Activated B cell treated with CpG ODN at 0.5 μM for 24 hours (primary cell): ENCODE measurements around the gene GFY. TPM values are rescaled to one million over a fixed set of nuclear protein-coding genes. Genes with fewer than 3 reads are reported as not detected.

Experiments
- ATAC-seq: fragments of 200-7000 bp; cut with Tn5 transposase; one replicate; pipeline ENCODE4 v1.10.0; 2021; ENCODE audit warnings: low read depth, mild to moderate bottlenecking, moderate library complexity
- CTCF ChIA-PET: fragments of 350-600 bp; sonication (Branson Sonifier 250); formaldehyde crosslinking; loops from one replicate; lab custom pipeline; 2021; ENCODE audit warnings: antibody characterized with exemption; lab: Charles Lee
- POLR2A ChIA-PET: fragments of 350-600 bp; sonication (Branson Sonifier 250); formaldehyde crosslinking; loops from one replicate; lab custom pipeline; 2021; ENCODE audit warnings: antibody characterized with exemption; lab: Charles Lee
- DNase-seq: peaks from one replicate; pipeline ENCODE4 v3.0.0; 2022
- H3K27ac Mint-ChIP-seq: one replicate; pipeline ENCODE4 v1.8.0; 2020; ENCODE audit warnings: mixed read lengths
- H3K27me3 Mint-ChIP-seq: one replicate; pipeline ENCODE4 v1.8.0; 2021; ENCODE audit warnings: mixed read lengths
- H3K36me3 Mint-ChIP-seq: one replicate; pipeline ENCODE4 v1.8.0; 2021; ENCODE audit warnings: low read depth, mixed read lengths
- H3K4me1 Mint-ChIP-seq: one replicate; pipeline ENCODE4 v1.8.0; 2021; ENCODE audit warnings: mixed read lengths
- H3K4me3 Mint-ChIP-seq: one replicate; pipeline ENCODE4 v1.8.0; 2020; ENCODE audit warnings: mild to moderate bottlenecking, mixed read lengths
- H3K9me3 Mint-ChIP-seq: one replicate; pipeline ENCODE4 v1.8.0; 2020; ENCODE audit warnings: mixed read lengths
- intact Hi-C: fragments of 100-400 bp; cut with micrococcal nuclease; formaldehyde crosslinking; loops from one replicate; pipeline ENCODE4 v1.15.1; 2024
- total RNA-seq: library from RNA; stranded (reverse); gene quantifications from 2 replicates; pipeline ENCODE4 v1.2.3, GENCODE V29; 2022
- TF ChIP-seq, protein P1 (sequence below): fragments of 200-600 bp; IDR thresholded peaks from one replicate; pipeline ENCODE4 v1.8.0; 2022; ENCODE audit warnings: antibody characterized with exemption, mild to moderate bottlenecking

GFY gene
- total RNA-seq, 1 donor from 2014 or later, result not detected

DNA sequence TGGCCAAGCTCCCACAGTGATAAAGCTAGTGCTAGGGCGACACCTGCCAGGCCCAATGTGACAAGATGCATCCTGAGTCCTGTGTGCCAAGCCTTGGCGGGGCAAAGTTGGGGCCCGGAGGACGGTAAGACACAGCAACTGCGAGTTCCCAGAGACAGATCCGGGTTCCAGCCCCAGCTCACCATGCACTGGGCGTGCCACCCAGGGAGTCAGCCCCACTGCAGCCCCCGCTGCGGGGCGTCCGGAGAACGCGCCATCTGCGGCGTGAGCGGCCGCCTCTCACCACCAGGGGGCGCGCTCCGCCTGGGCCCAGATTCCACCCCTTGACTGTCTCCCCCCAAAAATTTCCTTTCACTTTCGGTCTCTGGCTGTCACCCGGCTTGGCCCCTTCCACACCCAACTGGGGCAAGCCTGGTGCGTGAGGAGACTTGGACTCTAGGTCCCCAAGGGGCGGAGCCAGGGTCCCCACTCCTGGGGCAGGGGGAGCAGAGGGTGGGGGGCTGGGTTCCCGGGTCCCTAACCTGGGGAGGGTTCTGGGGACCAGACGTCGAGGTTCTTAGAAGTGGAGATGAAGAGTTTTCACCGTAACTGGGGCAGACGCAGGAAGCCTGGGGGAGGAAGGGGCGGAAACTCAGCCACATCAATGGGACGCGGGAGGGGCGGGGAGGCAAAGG lies 48.8 kb downstream of the GFY start, which contains the start of gene FLT3LG:
TSS of gene FLT3LG (plus strand) at position 348 of the 674 bp plus-strand sequence. CDS start 425 bp downstream, outside the sequence.
- ChIA-PET POLR2A (interaction anchor here (0.5 to 11.0 kb wide), 9 partner anchors 14 to 174 kb away, joined by 3 to 193 read pairs (median 5); partner anchors contain the start of genes ALDH16A1, PIH1D1, RPL13A and RPS11), CTCF (interaction anchor here (0.7 to 1.9 kb wide), 16 partner anchors 14 to 248 kb away, joined by 3 to 20 read pairs (median 4); partner anchors contain the start of gene ALDH16A1)
- H3K9me3 Mint-ChIP-seq, result no peaks in the 10 kb centered on the region
- ATAC-seq (peak; percentile 45), DNase-seq (peak; percentile 92)
- no peaks in the 10 kb centered on the region for H3K27me3 Mint-ChIP-seq
- intact Hi-C loops, result loop anchor here (1.0 kb wide), 5 partner anchors 13 to 204 kb away; partner anchors contain the start of genes RPL13A and RPS11
- peak within 1 kb of the TSS; percentile 92 for H3K4me3 Mint-ChIP-seq
- peak within 1 kb of the TSS; percentile 91 for H3K27ac Mint-ChIP-seq
- peaks cover 6% of the 10 kb centered on the region for H3K36me3 Mint-ChIP-seq
- H3K4me1 Mint-ChIP-seq, result peaks cover 67% of the 10 kb centered on the region
- TF ChIP-seq, protein P1, sequence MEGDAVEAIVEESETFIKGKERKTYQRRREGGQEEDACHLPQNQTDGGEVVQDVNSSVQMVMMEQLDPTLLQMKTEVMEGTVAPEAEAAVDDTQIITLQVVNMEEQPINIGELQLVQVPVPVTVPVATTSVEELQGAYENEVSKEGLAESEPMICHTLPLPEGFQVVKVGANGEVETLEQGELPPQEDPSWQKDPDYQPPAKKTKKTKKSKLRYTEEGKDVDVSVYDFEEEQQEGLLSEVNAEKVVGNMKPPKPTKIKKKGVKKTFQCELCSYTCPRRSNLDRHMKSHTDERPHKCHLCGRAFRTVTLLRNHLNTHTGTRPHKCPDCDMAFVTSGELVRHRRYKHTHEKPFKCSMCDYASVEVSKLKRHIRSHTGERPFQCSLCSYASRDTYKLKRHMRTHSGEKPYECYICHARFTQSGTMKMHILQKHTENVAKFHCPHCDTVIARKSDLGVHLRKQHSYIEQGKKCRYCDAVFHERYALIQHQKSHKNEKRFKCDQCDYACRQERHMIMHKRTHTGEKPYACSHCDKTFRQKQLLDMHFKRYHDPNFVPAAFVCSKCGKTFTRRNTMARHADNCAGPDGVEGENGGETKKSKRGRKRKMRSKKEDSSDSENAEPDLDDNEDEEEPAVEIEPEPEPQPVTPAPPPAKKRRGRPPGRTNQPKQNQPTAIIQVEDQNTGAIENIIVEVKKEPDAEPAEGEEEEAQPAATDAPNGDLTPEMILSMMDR, result peak; percentile 52

DNA sequence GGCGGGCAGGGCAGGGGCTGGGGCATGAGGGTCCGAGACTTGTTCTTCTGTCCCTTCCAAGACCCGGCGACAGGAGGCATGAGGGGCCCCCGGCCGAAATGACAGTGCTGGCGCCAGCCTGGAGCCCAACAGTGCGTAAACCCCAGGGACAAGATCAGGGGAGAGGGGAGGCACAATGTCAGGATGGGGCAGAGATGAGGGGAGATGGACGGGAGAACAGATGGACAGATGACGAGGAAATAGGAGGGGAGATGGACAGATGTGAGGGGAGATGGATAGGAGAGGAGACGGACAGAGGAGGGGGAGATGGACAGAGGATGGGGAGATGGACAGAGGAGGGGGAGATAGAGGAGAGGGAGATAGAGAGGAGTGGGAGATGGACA lies 49.3 kb downstream of the GFY start:
- intact Hi-C loops, result loop anchor here (1.0 kb wide), 5 partner anchors 13 to 204 kb away; partner anchors contain the start of genes RPL13A and RPS11
- POLR2A ChIA-PET, result interaction anchor here (1.0 to 11.0 kb wide), 5 partner anchors 11 to 83 kb away, joined by 3 to 193 read pairs (median 5); partner anchors contain the start of genes ALDH16A1, PIH1D1 and RPL13A
- DNase-seq (no peak), ATAC-seq (no peak)
- CTCF ChIA-PET, result interaction anchor here (1.2 to 1.4 kb wide), 3 partner anchors 14 to 249 kb away, joined by 3 to 9 read pairs (median 5); no protein-coding TSS in a partner anchor
- Mint-ChIP-seq H3K36me3 (peaks cover 4% of the 10 kb centered on the region), H3K9me3 (no peaks in the 10 kb centered on the region), H3K4me1 (peaks cover 63% of the 10 kb centered on the region), H3K27ac (peak overlapping the region; percentile 91), H3K27me3 (no peaks in the 10 kb centered on the region), H3K4me3 (peak overlapping the region; percentile 92)
- TF ChIP-seq, protein P1, result no peak

DNA sequence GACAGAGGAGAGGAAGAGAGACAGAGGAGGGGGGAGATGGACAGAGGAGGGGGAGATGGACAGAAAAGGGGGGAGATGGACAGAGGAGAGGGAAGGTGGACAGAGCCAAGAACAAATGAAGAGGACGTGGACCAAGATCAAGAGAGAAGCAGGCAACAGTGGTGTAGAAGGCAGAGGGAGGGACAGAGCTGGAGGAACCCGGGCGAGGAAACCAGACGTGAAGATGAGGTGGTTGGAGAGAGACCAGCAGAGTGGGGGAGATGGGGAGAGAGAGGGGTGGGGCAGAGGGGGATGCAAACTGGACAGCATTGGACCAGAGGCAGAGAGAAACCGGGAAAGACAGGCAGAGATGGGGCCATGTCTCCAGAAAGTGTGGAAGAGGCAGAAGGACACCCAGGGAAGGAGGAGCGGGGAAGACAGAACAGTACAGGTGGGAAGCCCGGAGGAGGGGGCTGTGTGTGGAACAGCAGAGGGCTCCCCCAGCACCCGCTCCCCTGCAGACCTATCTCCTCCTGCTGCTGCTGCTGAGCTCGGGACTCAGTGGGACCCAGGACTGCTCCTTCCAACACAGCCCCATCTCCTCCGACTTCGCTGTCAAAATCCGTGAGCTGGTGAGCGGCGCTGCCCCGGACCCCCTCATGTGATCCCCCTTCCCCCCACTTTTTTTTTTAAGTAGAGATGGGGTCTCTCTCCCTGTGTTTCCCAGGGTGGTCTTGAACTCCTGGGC lies 50.2 kb downstream of the GFY start:
- ATAC-seq (no peak), DNase-seq (no peak)
- ChIA-PET CTCF (interaction anchor here (0.6 to 2.8 kb wide), 5 partner anchors 40 to 250 kb away, joined by 3 to 10 read pairs (median 4); no protein-coding TSS in a partner anchor), POLR2A (interaction anchor here (0.6 to 2.9 kb wide), 6 partner anchors 10 to 183 kb away, joined by 3 to 18 read pairs (median 4); partner anchors contain the start of genes ALDH16A1, RPL13A and RPS11)
- peak overlapping the region; percentile 92 for H3K4me3 Mint-ChIP-seq
- H3K4me1 Mint-ChIP-seq, result peaks cover 55% of the 10 kb centered on the region
- peaks cover 4% of the 10 kb centered on the region for H3K36me3 Mint-ChIP-seq
- H3K9me3 Mint-ChIP-seq, result no peaks in the 10 kb centered on the region
- intact Hi-C loops, result no loop called here
- peak overlapping the region; percentile 30 for H3K27ac Mint-ChIP-seq
- TF ChIP-seq, protein P1, result no peak
- H3K27me3 Mint-ChIP-seq, result no peaks in the 10 kb centered on the region

DNA sequence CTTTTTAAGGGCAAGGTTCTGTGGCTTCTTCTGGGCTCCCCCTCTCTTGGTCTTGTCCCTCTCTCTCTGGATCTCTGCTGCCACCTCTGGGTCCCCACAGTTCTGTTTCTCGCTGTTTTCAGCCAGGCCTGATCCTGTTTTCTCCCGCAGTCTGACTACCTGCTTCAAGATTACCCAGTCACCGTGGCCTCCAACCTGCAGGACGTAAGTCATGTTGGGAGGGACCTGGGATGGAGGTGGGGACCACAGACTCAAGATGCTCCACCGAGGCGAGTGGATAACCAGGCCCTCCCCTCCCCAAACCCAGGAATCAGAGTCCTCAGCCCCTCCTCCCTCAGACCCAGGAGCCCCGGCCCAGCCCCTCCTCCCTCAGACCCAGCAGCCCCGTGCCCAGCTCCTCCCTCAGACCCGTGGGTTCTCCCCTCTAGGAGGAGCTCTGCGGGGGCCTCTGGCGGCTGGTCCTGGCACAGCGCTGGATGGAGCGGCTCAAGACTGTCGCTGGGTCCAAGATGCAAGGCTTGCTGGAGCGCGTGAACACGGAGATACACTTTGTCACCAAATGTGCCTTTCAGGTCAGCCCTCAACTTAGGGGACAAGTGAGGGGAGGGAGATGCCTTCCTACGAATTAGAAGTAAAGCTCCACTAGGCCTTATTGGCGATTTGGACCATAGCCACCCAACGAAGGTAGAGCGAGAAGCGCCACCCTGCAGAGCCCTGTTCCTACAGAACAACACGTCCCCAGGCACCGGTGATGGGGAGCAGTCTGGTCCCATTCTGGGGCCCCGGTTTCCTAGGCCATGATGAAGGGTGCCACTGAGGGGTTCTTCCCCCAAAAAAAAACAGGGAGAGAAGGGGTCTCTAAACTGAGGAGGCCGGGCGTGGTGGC lies 51.0 kb downstream of the GFY start:
- intact Hi-C loops, result no loop called here
- TF ChIP-seq, protein P1, result no peak
- ATAC-seq, result peak; percentile 53
- POLR2A ChIA-PET, result interaction anchor here (0.5 to 2.9 kb wide), 9 partner anchors 12 to 135 kb away, joined by 3 to 18 read pairs (median 4); partner anchors contain the start of genes ALDH16A1, RPL13A and RPS11
- Mint-ChIP-seq H3K4me3 (peak overlapping the region; percentile 55), H3K36me3 (peaks cover 5% of the 10 kb centered on the region), H3K4me1 (peaks cover 46% of the 10 kb centered on the region), H3K27ac (peak overlapping the region; percentile 61), H3K27me3 (no peaks in the 10 kb centered on the region), H3K9me3 (no peaks in the 10 kb centered on the region)
- DNase-seq, result no peak
- CTCF ChIA-PET, result interaction anchor here (0.6 to 2.8 kb wide), 5 partner anchors 39 to 251 kb away, joined by 3 to 10 read pairs (median 4); no protein-coding TSS in a partner anchor

Other genes starting within 250 kb of the GFY start
- gene SLC6A16, start 100.2 kb upstream of the GFY start, total RNA-seq, result 14.8 and 19.3 TPM in 2 replicates
- 1,587 and 1,688 TPM in 2 replicates for gene CD37, start 90.0 kb upstream of the GFY start, total RNA-seq
- gene TEAD2, start 63.0 kb upstream of the GFY start, total RNA-seq, result 5.3 TPM in 2 replicates
- 0.71 and 0.76 TPM in 2 replicates for gene DKKL1, start 61.5 kb upstream of the GFY start, total RNA-seq
- 0.62 and 0.66 TPM in 2 replicates for gene KASH5, start 37.1 kb upstream of the GFY start, total RNA-seq
- not detected in 2 replicates for gene PTH2, start 1.9 kb upstream of the GFY start, total RNA-seq
- gene SLC17A7, start 16.1 kb downstream of the GFY start, total RNA-seq, result 0.15 and 0.55 TPM in 2 replicates
- 110 and 111 TPM in 2 replicates for gene PIH1D1, start 26.4 kb downstream of the GFY start, total RNA-seq
- 61.4 and 61.6 TPM in 2 replicates for gene ALDH16A1, start 27.8 kb downstream of the GFY start, total RNA-seq
- gene FLT3LG, start 48.8 kb downstream of the GFY start, total RNA-seq, result 15.4 and 17.7 TPM in 2 replicates
- gene RPL13A, start 62.2 kb downstream of the GFY start, total RNA-seq, result 6,642 and 7,342 TPM in 2 replicates
- gene RPS11, start 71.0 kb downstream of the GFY start, total RNA-seq, result 3,758 and 4,733 TPM in 2 replicates
- gene FCGRT, start 87.3 kb downstream of the GFY start, total RNA-seq, result 17.4 and 18.8 TPM in 2 replicates
- gene RCN3, start 102.6 kb downstream of the GFY start, total RNA-seq, result 0.89 and 1.1 TPM in 2 replicates
- gene NOSIP, start 155.2 kb downstream of the GFY start, total RNA-seq, result 49.9 and 54.8 TPM in 2 replicates
- 1.8 and 2.2 TPM in 2 replicates for gene PRRG2, start 155.9 kb downstream of the GFY start, total RNA-seq
- gene PRR12, start 165.8 kb downstream of the GFY start, total RNA-seq, result 37.1 and 42.1 TPM in 2 replicates
- gene RRAS, start 214.8 kb downstream of the GFY start, total RNA-seq, result 4.8 and 5.1 TPM in 2 replicates
- gene SCAF1, start 216.8 kb downstream of the GFY start, total RNA-seq, result 58.7 and 61.0 TPM in 2 replicates
- gene IRF3, start 240.5 kb downstream of the GFY start, total RNA-seq, result 145 and 171 TPM in 2 replicates
- gene BCL2L12, start 240.5 kb downstream of the GFY start, total RNA-seq, result 30.7 and 39.1 TPM in 2 replicates